KBM-7 (cell line): Measurements from ENCODE around the gene YY1AP1.
A peak's percentile ranks its signal among the peaks of the same experiment; 100 is the strongest.
"Not testable (repeated sequence)": the region's sequence is repeated elsewhere in the genome, so short reads cannot be mapped to it uniquely, and the experiment has no call there.

Experiments
- DNase-seq: peaks from one replicate; pipeline ENCODE4 v3.0.0-alpha.2; 2015
- in situ Hi-C: fragments of 300-500 bp; cut with MboI; formaldehyde crosslinking; loops from 2 replicates; pipeline ENCODE4 v1.14.3; 2020; ENCODE audit warnings: low sequenced_read_pairs, low pct_unique_long_range_greater_than_20kb, mixed read lengths

YY1AP1 gene, protein sequence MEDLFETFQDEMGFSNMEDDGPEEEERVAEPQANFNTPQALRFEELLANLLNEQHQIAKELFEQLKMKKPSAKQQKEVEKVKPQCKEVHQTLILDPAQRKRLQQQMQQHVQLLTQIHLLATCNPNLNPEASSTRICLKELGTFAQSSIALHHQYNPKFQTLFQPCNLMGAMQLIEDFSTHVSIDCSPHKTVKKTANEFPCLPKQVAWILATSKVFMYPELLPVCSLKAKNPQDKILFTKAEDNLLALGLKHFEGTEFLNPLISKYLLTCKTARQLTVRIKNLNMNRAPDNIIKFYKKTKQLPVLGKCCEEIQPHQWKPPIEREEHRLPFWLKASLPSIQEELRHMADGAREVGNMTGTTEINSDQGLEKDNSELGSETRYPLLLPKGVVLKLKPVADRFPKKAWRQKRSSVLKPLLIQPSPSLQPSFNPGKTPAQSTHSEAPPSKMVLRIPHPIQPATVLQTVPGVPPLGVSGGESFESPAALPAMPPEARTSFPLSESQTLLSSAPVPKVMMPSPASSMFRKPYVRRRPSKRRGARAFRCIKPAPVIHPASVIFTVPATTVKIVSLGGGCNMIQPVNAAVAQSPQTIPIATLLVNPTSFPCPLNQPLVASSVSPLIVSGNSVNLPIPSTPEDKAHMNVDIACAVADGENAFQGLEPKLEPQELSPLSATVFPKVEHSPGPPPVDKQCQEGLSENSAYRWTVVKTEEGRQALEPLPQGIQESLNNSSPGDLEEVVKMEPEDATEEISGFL

DNA sequence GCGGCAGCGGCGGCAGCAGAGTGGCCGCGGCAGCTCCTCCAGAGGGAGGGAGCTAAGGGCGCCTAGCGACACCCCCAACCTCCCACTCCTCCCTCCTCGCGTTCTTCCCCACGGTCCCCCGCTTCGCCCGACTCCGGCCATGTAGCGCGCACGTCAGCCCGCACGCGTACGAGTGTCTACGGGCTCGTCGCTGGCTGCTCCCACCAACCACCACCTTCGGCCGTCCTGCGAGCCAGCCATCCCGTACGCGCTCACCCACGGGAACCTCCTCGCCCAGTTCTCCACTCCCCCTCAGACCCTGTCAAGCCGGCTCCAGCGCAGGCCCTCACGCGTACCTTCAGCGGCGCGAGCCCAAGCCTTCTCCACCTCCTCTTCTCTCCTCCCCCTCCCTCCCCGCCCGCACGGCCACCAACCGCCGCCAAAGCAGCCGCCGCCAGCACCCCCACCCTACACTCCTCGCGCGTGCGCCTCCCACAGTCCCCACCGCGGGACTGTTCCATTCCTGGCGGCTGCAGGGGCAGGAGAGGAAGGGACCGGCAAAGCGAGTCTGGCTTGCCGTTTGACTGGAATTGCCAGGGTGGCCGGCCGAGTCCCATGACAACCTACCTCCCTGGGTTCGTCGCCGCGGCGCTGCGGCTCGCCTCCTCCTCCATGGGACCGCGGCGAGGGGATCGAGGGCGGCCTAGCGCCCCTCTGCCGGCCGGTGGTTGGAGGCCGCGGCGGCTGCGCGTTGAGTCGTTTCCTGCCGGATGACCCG lies at the start of gene YY1AP1:
Gene YY1AP1 (minus strand): TSS at position 451 of the 757 bp plus-strand sequence. CDS start 8,338 bp downstream, outside the sequence.
- in situ Hi-C loops: no loop called here
- DNase-seq: peak; percentile 90

DNA sequence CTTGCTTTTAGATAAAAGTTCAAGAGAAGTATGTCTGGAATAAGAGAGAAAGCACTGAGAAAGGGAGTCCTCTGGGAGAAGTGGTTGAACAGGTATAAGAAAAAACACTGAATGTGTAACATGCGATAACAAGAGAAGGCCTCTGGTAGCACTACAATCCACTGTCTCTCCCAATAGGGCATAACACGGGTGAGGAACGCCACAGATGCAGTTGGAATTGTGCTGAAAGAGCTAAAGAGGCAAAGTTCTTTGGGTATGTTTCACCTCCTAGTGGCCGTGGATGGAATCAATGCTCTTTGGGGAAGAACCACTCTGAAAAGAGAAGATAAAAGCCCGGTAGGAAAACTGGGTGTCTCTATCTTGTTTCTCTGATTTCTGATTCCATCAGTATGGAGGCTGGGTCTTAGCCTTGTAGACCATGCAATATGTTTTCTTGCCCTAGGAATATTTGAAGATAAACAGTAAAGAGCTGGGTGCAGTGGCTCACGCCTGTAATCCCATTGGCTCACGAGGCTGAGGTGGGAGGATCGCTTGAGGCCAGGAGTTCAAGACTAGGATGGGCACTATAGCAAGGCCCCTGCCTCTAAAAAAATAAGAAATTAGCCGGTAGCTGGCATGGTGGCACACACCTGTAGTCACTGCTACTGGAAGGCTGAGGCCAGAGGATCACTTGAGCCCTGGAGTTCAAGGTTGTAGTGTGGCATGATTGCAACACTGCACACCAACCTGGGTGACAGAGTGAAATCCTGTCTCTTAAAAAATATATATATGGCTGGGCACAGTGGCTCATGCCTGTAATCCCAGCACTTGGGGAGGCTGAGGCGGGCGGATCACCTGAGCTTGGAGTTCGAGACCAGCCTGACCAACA lies 40.7 kb upstream of the YY1AP1 start:
- peak; percentile 64 for DNase-seq

DNA sequence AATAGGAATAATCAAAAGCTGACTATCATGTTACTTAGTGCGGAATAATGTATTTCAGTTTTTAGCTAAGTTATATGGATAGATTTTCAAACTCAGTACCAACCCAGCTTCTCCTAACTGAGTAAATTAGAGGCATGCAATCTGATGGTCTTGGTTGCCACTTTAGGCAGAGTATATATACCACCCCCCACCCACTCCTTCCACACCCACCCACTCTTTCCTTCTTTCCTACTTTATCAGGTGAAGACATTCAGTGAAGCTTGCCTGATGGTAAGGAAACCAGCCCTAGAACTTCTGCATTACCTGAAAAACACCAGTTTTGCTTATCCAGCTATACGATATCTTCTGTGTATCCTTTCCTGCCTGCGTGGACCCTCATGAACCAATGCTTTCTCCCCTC lies 36.6 kb upstream of the YY1AP1 start:
- DNase-seq: no peak
- in situ Hi-C loops: no loop called here

More for the DNA sequence above, 40.7 kb upstream of the YY1AP1 start:
- in situ Hi-C loops: no loop called here

DNA sequence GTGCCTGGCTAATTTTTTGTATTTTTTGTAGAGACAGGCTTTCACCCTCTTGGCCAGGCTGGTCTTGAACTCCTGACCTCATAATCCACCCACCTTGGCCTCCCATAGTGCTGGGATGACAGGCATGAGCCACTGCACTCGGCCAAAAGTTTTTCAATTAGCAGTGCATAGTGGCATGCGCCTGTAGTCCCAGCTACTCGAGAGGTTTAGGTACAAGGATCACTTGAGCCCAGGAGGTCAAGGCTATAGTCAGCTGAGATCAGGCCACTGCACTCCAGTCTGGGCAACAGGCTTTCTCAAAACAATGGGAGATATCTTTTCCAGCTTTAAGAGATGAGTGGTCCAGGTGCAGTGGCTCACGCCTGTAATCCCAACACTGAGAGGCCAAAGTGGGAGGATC lies 31.1 kb upstream of the YY1AP1 start:
- no peak for DNase-seq
- in situ Hi-C loops: no loop called here

DNA sequence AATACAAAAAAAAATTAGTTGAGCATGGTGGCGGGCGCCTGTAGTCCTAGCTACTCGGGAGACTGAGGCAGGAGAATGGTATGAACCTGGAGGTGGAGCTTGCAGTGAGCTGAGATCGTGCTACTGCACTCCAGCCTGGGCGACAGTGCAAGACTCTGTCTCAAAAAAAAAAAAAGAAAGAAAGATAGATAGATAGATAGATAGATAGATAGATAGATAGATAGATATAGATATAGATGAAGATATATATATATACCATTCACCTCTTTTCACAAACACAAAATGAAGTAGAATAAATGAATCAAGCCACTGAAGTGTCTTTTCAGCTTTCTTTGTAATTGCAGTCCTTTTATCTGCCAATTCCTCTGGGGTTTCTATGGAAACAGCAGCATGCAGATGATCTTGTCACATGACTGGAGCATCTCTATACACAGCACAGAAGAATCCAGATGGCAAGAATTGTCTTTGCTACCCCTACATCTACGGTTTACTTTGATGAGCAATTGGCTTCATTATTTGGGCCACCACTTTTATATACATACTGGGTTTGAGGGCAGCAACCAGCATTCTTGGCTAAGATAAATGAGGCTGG lies 30.0 kb upstream of the YY1AP1 start:
- DNase-seq, in situ Hi-C loops: not testable (repeated sequence)

DNA sequence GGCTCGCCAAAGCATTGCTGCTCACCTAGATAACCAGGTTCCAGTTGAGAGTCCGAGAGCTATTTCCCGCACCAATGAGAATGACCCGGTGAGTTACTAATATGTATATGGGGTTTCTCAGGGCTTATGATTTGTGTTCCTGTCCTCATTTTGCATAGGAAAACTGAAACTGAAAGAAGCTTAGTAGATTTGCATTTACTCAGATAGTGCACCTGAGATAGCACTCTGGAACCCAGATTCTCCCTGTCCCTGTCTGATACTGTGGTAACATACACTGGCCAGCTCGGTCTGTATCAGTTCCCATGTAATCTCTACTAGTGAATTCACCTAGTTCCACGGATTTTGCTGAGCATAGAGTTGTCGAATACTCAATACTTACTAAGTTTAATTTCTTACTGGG lies 28.5 kb upstream of the YY1AP1 start:
- no peak for DNase-seq

DNA sequence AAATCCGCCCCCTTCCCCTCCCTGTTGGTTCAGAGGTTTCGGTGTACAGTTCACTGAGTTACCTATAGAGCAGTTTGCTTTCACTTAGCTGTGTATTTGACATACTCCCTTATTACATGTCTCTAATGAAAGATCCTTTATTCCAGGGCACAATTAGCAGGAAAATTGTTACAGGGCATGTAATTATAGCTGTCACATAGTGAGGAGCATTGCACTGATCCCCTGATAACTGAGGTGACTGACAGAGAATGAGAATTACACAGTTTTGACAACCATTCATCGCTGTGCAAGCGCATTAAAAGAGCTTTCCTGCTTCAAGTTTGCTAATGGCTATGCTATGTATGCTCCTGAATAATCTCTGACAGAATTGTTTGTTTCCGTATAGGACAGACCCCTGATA lies 27.2 kb upstream of the YY1AP1 start:
- in situ Hi-C loops: no loop called here
- no peak for DNase-seq

More for the DNA sequence above, 28.5 kb upstream of the YY1AP1 start:
- in situ Hi-C loops: no loop called here

DNA sequence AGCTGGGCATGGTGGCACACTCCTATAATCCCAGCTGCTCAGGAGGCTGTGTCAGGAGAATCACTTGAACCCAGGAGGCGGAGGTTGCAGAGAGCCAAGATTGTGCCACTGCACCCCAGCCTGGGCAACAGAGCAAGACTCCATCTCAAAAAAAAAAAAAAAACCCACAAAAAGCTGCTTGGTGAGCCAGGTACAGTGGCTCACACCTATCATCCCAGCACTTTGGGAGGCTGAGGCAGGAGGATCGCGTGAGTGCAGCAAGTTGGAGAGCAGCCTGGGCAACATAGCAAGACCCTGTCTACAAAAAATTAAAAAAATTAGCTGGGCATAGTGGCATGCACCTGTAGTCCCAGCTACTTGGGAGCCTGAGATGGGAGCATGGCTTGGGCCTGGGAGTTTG lies 26.5 kb upstream of the YY1AP1 start:
- DNase-seq, in situ Hi-C loops: not testable (repeated sequence)

DNA sequence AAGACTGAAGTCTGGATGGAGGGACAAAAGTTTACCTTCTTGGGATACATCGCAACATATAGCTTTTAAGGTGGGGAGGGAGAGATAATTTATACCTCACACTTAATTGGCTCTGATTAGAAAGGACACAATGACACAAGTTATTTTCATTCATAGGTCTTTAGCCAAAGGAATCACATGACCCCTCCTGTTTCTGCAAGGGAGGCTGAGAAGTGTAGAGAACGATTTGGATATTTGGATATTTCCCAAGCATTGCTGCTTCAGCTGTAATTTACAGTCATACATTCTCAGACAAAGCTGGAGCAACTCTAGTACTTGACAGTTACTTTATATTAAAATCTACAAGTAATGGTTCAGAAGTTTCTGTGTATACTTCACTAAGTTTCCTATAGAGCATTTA lies 24.5 kb upstream of the YY1AP1 start:
- in situ Hi-C loops: no loop called here
- DNase-seq: no peak

DNA sequence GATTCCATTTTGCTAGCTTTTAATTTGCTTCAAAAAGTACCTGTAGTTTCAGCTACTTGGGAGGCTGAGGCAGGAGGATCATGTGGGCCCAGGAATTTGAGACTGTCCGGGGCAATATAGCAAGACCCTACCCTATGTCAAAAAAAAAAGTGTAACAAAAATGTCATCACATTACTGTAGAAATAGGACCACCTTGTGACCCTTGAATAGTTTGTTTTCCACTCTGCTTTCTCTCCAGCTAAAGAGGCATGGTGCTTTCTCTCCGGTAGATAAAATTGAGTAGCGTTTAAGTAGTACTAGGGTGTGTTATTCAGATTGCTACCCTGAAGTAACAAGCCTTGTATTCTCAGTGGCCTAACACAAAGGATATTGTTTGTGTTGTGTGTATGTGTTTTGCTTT lies 24.1 kb upstream of the YY1AP1 start:
- in situ Hi-C loops: not testable (repeated sequence)
- DNase-seq: peak; percentile 32

DNA sequence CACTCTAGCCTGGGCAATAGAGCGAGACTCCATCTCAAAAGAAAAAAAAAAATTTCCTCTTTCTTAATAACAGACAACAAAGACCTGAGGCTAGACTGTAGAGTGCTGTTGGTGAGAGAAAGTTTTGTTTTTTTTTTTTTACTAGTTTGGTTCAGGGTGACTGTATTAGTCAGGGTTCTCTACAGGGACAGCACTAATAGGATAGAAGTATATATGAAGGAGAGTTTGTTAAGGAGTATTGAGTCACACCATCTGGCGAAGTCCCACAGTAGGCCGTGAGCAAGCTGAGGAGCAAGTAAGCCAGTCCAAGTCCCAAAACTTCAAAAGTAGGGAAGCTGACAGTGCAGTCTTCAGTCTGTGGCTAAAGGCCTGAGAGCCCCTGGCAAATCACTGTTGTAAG lies 22.9 kb upstream of the YY1AP1 start:
- in situ Hi-C loops, DNase-seq: not testable (repeated sequence)

DNA sequence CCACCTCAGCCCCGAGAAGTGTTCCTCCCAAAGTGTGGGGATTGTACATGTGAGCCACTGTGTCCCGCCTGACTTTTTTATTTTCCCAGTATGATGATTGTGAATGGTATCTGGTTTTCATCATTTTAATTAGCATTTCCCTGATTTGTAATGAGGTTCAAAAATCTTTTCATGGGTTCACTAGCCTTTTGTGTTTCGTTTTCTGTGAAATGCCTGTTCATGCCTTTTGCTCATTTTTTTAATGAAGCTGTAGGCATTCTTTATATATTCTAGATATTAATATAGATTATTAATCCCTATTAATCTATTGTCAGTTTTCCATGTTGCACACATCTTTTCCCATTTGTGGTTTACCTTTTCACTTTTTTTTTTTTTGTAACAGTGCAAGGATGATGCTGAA lies 20.8 kb upstream of the YY1AP1 start:
- in situ Hi-C loops: no loop called here
- DNase-seq: no peak

DNA sequence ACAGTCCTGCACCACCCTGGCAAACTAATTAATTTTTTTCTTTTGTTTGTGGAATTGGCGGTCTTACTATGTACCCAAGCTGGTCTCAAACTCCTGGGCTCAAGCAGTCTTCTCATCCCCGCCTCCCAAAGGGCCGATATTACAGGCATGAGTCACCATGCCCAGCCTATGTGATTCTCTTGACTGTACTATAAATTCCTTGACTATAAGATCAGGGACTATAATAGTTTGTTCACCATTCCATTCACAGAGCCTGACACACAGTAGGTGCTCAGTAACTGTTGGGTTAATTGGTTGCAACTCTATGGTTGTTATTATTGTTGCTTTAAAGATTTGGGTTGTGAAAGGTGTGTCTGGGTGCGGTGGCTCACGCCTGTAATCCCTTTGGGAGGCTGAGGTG lies 17.6 kb upstream of the YY1AP1 start:
- in situ Hi-C loops: no loop called here
- no peak for DNase-seq

DNA sequence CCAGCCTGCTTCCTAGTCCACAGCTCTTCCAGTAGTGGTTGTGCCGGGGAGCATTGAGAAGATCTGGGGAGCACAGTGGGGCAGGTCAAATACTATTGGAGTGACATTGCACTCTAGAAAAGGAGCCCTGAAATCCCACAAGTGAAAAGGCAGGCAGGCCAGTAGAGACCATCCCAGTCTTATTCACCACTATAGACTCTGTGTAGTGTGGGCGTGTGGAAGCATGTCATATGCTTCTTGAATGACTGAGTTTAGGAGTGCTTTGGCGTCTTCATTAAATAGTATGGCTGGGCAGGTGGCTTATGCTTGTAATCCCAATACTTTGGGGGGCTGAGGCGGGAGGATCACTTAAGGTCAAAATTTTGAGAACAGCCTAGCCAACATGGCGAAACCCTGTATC lies 15.8 kb upstream of the YY1AP1 start:
- DNase-seq, in situ Hi-C loops: not testable (repeated sequence)

DNA sequence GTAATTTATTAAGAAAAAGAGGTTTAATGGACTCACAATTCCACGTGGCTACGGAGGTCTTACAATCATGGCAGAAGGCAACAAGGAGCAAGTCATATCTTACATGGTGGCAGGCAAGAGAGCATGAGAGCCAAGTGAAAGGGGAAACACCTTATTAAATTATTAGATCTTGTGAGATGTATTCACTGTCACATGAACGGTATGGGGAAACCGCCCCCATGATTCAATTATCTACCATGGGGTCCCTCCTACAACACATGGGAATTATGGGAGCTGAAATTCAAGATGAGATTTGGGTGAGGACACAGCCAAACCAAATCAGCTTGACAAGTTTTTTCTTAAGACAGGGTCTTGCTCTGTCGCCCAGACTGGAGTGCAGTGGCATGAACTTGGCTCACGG lies 14.6 kb upstream of the YY1AP1 start:
- no peak for DNase-seq
- in situ Hi-C loops: no loop called here

DNA sequence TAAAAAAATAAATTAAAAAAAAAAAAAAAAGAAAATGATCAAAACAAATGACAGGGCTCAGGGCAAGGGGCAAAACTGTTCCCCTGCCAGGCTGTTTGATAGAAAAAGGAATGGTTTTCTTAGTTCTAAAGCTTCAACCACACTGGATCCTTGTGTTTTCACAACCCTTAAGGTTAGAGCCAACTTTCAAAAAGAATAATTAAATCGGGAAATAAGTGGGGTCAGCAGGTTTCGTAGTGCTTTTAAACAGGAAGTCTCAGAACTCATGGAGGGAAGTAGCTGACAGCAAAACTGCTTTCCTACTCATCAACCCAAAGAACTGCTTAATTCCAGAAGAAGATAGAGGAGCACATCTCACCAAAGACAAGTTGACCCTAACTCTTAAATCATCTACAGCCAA lies 13.1 kb upstream of the YY1AP1 start:
- in situ Hi-C loops, DNase-seq: not testable (repeated sequence)

DNA sequence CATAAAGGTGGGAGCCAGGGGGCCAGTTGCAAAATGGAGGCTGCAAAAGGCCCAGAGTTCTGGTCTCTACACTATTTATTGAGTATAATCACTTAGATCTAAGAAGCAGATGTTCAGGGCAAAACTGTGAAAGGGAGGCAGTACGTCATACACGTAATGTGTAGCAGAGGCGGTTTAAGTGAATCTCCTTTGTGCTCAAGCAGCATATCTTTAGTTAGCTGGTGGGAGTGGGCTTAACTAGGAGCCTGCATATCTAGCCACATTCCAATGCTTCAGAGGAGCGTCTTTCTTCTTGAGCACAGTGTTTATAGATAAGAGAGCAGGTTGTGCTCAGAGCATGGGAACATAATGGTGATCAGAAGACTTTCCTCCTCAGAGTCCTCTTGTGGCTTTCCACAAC lies 10.5 kb upstream of the YY1AP1 start:
- in situ Hi-C loops, DNase-seq: not testable (repeated sequence)

DNA sequence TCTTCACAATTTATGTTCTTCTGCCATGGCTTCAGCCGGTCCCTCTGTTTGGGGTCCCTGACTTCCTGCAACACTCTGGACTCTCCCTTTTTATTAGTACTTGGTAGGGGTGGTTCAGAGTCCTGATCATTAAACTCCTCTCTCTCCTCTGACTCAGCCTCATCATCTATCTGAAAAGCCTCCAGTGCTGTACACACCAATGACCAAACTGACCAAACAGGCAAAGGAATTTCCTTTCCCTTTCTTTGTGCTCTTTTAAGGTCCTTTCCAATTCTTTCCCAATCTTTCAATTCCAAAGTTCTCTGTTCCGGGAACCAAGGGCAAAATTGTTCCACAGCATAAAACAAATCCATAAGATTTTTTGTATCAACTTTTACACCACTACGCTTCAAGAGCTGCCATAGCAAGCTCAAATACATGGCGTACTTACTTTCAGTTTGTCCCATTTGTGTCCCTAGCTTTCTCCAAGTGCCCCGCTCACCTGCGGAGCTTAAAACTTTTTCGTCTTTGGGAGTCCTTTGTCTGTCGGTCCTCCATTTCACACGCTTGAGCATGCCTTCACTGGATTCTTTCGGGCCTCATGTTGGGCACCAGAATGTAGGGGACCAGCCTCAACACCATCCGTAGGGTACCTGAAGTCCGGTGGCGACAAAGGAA lies 9.9 kb upstream of the YY1AP1 start:
- in situ Hi-C loops: no loop called here
- DNase-seq: no peak
